ENCODE results near the gene GRPR.
A peak's percentile ranks its signal among the peaks of the same experiment; 100 is the strongest.

Gene GRPR

DNA sequence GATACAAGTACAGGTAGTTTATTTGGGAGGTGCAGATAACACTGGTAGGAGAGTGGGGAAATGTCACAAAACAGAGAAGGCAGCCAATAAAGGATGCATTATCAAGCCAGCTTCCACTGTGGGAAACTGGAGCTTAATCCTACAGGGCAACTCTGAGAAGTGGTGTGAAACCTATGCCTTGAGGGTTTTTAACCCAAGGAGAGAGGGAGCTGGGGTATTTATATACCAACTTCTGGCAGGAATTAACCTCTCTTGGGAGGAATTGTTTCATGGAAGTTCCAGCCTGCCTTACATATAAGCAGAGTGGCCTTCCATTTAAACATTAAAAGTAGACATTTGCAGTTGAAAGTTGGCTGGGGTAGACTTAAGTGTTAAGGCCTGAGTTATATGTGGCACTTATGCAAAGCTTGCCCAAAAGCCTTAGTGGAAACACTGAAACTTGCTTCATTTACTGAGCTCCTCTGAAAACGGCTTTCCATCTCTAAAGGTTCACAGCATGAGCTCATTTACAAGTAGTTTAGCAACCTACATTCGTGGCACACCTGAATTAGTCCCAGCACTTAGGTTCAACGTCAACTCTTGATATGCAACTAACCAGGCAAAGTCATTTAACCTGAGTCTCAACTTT, 63.1 kb downstream of the GRPR start:
- DNase-seq = no peak

GRCh38 chrX:16187024-16187760, 63.8 kb downstream of the GRPR start:
- no peak for DNase-seq

- no peak for DNase-seq
Measured at GRCh38 chrX:16188687-16189086, 65.3 kb downstream of the GRPR start.

GRCh38 chrX:16191605-16192004, 68.2 kb downstream of the GRPR start:
- DNase-seq = peak in 1 of 2 experiments; percentile 13

- DNase-seq = no peak
Measured at GRCh38 chrX:16196829-16197228, 73.5 kb downstream of the GRPR start.

- DNase-seq = no peak
Measured at GRCh38 chrX:16199343-16199742, 76.0 kb downstream of the GRPR start.

GRCh38 chrX:16202943-16203342, 79.6 kb downstream of the GRPR start:
- DNase-seq = peak; percentile 68 to 71
